Activated CD4-positive, alpha-beta T cell treated with anti-CD3 and anti-CD28 coated beads for 36 hours (primary cell): ENCODE results near the gene FXYD7. TPM values are rescaled to one million over a fixed set of nuclear protein-coding genes. Genes with fewer than 3 reads are reported as not detected.
A peak's percentile ranks its signal among the peaks of the same experiment; 100 is the strongest.
"Not testable (repeated sequence)": the region's sequence is repeated elsewhere in the genome, so short reads cannot be mapped to it uniquely, and the experiment has no call there.

ENCODE experiments used
- ATAC-seq: fragments of 200-7000 bp; cut with Tn5 transposase; one replicate; pipeline ENCODE4 v1.10.0; 2021; ENCODE audit warnings: mild to moderate bottlenecking, moderate library complexity
- CTCF ChIA-PET: fragments of 350-600 bp; sonication (Branson Sonifier 250); formaldehyde crosslinking; loops from one replicate; lab custom pipeline; 2021; ENCODE audit warnings: antibody characterized with exemption; lab: Charles Lee
- POLR2A ChIA-PET: fragments of 350-600 bp; sonication (Branson Sonifier 250); formaldehyde crosslinking; loops from one replicate; lab custom pipeline; 2021; ENCODE audit warnings: antibody characterized with exemption, inconsistent platforms; lab: Charles Lee
- DNase-seq: peaks from one replicate; pipeline ENCODE4 v3.0.0-alpha.2; 2020
- H3K27ac Mint-ChIP-seq: one replicate; pipeline ENCODE4 v1.8.0; 2021; ENCODE audit warnings: mixed read lengths
- H3K27me3 Mint-ChIP-seq: one replicate; pipeline ENCODE4 v1.8.0; 2021; ENCODE audit warnings: mixed read lengths
- H3K36me3 Mint-ChIP-seq: one replicate; pipeline ENCODE4 v1.8.0; 2021; ENCODE audit warnings: low read depth, mixed read lengths
- H3K4me1 Mint-ChIP-seq: one replicate; pipeline ENCODE4 v1.8.0; 2021; ENCODE audit warnings: mixed read lengths
- H3K4me3 Mint-ChIP-seq: one replicate; pipeline ENCODE4 v1.8.0; 2021; ENCODE audit warnings: mild to moderate bottlenecking, moderate library complexity, mixed read lengths
- H3K9me3 Mint-ChIP-seq: one replicate; pipeline ENCODE4 v1.8.0; 2021; ENCODE audit warnings: low read depth, mixed read lengths
- intact Hi-C, 2 experiments: fragments of 100-400 bp; cut with DNase I in 1 of 2; cut with micrococcal nuclease in 1 of 2; formaldehyde crosslinking; loops; one replicate each; pipeline versions ENCODE4 v1.14.2 to v1.15.1; 2022 to 2024; cut with DNase I, micrococcal nuclease
- total RNA-seq, 2 experiments: library from RNA; stranded (reverse); gene quantifications; one replicate each; pipeline ENCODE4 v1.2.3, GENCODE V29; 2021

The FXYD7 gene
- under 1 TPM; 0.41 to 0.46 TPM for total RNA-seq

DNA sequence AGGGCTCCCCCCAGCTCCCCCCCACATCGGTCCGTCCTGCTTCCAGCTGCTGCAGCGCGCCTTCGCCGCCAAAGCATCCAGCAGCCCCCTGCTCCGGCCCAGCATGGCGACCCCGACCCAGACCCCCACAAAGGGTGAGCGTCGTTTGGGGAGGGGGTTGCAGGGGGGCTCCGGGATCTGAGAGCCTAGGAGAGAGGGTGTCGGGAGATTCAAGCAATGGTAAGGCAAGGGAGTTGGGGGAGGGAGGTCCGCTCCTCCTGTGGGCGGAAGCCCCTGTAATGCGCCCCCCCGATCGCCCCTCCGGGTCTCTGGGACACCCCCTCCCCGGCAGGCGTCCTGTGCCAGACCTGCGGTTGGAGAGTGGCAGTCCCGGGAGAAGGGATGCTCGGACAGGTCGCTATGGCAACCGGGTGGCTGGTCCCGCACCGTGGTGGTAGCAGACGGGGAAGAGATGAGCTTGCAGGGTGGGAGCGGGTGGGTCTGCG is at the start of gene FXYD7:
FXYD7 (plus strand) TSS at position 25 of the 485 bp plus-strand sequence; CDS start at position 104, 79 bp downstream.
- Mint-ChIP-seq H3K27me3 (peaks cover 8% of the 10 kb centered on the region), H3K4me3 (peak within 1 kb of the TSS; percentile 75), H3K4me1 (peaks cover 31% of the 10 kb centered on the region), H3K36me3 (no peaks in the 10 kb centered on the region), H3K9me3 (no peaks in the 10 kb centered on the region), H3K27ac (peak within 1 kb of the TSS; percentile 65)
- DNase-seq (no peak), ATAC-seq (no peak)
- intact Hi-C loops = loop anchor here in 1 of 2 experiments (5.0 to 10.0 kb wide), 2 partner anchors 171 to 602 kb away; partner anchors contain the start of genes IGFLR1, LIN37, PSENEN and U2AF1L4
- ChIA-PET POLR2A (no interaction called here), CTCF (interaction anchor here (0.7 to 3.5 kb wide), 7 partner anchors 10 to 367 kb away, joined by 4 to 47 read pairs (median 5); partner anchors contain the start of gene FXYD5)

- peaks cover 4% of the 10 kb centered on the region for H3K4me1 Mint-ChIP-seq
- peaks cover 11% of the 10 kb centered on the region for H3K27me3 Mint-ChIP-seq
- ChIA-PET CTCF (interaction anchor here (0.6 to 1.8 kb wide), 2 partner anchors 27 to 31 kb away, joined by 3 to 5 read pairs; no protein-coding TSS in a partner anchor), POLR2A (no interaction called here)
- no peaks in the 10 kb centered on the region for H3K9me3 Mint-ChIP-seq
- no peaks in the 10 kb centered on the region for H3K36me3 Mint-ChIP-seq
- DNase-seq (no peak), ATAC-seq (no peak)
- intact Hi-C loops = no loop called here
- no peak overlapping the region for H3K4me3 Mint-ChIP-seq
- no peak overlapping the region for H3K27ac Mint-ChIP-seq
Observed at GRCh38 chr19:35093430-35093829, 49.6 kb upstream of the FXYD7 start.

- H3K9me3 Mint-ChIP-seq = no peaks in the 10 kb centered on the region
- no peaks in the 10 kb centered on the region for H3K36me3 Mint-ChIP-seq
- ChIA-PET POLR2A (no interaction called here), CTCF (interaction anchor here (0.6 kb wide), 1 partner anchor 31 kb away, joined by 3 read pairs; no protein-coding TSS in a partner anchor)
- peaks cover 4% of the 10 kb centered on the region for H3K4me1 Mint-ChIP-seq
- peaks cover 11% of the 10 kb centered on the region for H3K27me3 Mint-ChIP-seq
- ATAC-seq (no peak), DNase-seq (no peak)
- intact Hi-C loops = no loop called here
- no peak overlapping the region for H3K27ac Mint-ChIP-seq
- no peak overlapping the region for H3K4me3 Mint-ChIP-seq
Observed at GRCh38 chr19:35093941-35094647, 49.0 kb upstream of the FXYD7 start.

DNA sequence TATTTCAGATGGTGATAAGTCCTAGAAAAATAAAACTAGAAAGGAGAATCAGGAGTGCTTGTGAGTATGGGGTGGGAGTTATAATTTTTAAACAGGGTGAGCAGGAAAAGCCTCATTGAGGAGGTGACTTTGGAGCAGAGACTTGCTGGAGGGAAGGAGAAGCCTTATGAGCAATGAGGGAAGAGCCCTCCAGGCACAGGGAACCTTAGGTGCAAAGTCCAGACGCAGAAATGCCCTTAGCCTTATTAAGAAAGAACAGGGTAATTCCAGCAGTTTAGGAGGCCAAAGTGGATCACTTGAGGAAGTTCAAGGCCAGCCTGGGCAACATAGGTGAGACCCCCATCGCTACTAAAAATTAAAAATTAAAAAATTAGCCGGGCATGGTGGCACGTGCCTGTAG is 48.4 kb upstream of the FXYD7 start:
- H3K4me1 Mint-ChIP-seq = peaks cover 4% of the 10 kb centered on the region
- H3K4me3 Mint-ChIP-seq = no peak overlapping the region
- CTCF ChIA-PET = no interaction called here
- intact Hi-C loops = no loop called here
- no peak overlapping the region for H3K27ac Mint-ChIP-seq
- no peak for DNase-seq
- no peaks in the 10 kb centered on the region for H3K36me3 Mint-ChIP-seq
- ATAC-seq = no peak
- POLR2A ChIA-PET = no interaction called here
- no peaks in the 10 kb centered on the region for H3K9me3 Mint-ChIP-seq
- H3K27me3 Mint-ChIP-seq = peaks cover 11% of the 10 kb centered on the region

GRCh38 chr19:35095667-35096368 is 47.2 kb upstream of the FXYD7 start:
- Mint-ChIP-seq H3K36me3 (no peaks in the 10 kb centered on the region), H3K4me1 (no peaks in the 10 kb centered on the region), H3K4me3 (no peak overlapping the region), H3K9me3 (no peaks in the 10 kb centered on the region), H3K27ac (no peak overlapping the region), H3K27me3 (peaks cover 7% of the 10 kb centered on the region)
- CTCF ChIA-PET = no interaction called here
- intact Hi-C loops = no loop called here
- no peak for ATAC-seq
- DNase-seq = no peak
- POLR2A ChIA-PET = no interaction called here

- ChIA-PET CTCF (interaction anchor here (1.5 kb wide), 1 partner anchor 52 kb away, joined by 3 read pairs; no protein-coding TSS in a partner anchor), POLR2A (interaction anchor here (0.6 kb wide), 1 partner anchor 36 kb away, joined by 3 read pairs; no protein-coding TSS in a partner anchor)
- ATAC-seq (no peak), DNase-seq (no peak)
- intact Hi-C loops = no loop called here
- no peaks in the 10 kb centered on the region for H3K36me3 Mint-ChIP-seq
- no peaks in the 10 kb centered on the region for H3K9me3 Mint-ChIP-seq
- H3K4me1 Mint-ChIP-seq = no peaks in the 10 kb centered on the region
- H3K4me3 Mint-ChIP-seq = no peak overlapping the region
- no peak overlapping the region for H3K27ac Mint-ChIP-seq
- peaks cover 7% of the 10 kb centered on the region for H3K27me3 Mint-ChIP-seq
Observed at GRCh38 chr19:35098413-35099049, 44.5 kb upstream of the FXYD7 start.

DNA sequence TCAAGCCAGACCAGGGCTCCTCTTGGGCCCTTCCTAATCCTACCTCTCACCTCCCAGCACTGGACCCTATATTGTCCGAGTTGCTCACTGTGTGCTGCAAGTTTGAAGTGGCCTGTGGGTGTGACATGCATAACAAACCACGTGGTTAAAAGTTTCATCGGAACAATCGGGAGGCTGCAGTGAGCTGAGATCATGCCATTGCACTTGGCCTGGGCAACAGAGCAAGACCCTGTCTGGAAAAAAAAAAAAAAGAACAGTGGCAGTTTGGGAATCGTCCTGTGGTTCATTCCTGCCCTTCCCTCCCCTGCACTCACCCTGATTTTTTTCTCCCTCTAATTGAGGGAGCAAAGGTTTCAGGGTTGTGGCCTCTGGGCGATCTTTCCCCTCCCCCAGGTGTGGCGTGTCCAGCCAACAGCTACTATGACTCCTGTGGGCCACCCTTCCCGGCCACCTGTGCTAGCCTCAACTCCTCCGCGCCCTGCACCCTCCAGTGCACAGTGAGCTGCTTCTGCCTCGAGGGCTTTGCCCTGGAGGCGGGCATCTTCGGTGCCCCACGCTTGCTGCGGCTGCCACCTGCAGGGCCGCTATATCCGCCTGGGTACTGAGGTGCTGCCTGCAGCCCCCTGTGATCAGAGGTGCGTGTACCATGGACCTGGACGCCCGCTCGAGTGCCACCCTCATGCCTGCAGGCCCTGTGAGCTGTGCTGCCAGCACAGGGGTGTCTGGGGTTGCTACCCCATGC is 43.7 kb upstream of the FXYD7 start:
- DNase-seq (no peak), ATAC-seq (no peak)
- Mint-ChIP-seq H3K4me1 (no peaks in the 10 kb centered on the region), H3K36me3 (no peaks in the 10 kb centered on the region), H3K27ac (no peak overlapping the region), H3K4me3 (no peak overlapping the region), H3K9me3 (no peaks in the 10 kb centered on the region), H3K27me3 (peaks cover 5% of the 10 kb centered on the region)
- intact Hi-C loops = no loop called here
- CTCF ChIA-PET = interaction anchor here (0.6 to 1.5 kb wide), 4 partner anchors 9 to 500 kb away, joined by 3 to 4 read pairs (median 3); no protein-coding TSS in a partner anchor
- POLR2A ChIA-PET = no interaction called here

DNA sequence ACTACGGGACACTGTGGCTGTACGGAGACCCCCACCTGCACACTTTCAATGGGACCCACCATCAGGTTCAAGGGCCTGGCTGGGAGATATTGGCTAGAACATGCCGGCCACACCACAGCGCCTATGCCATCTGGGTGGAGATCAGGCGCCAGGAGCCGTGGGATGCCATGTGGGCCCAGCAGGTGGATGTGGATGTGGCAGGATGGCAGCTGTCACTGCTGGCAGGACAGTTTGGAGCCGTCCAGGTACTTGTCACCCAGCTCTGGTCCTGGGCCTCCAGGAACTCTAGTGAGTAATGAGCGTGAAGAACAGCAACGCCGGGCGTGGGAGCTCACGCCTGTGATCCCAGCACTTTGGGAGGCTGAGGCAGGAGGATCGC is 43.2 kb upstream of the FXYD7 start:
- POLR2A ChIA-PET = no interaction called here
- peaks cover 5% of the 10 kb centered on the region for H3K27me3 Mint-ChIP-seq
- no peak for ATAC-seq
- DNase-seq = no peak
- CTCF ChIA-PET = interaction anchor here (1.0 to 1.4 kb wide), 3 partner anchors 9 to 42 kb away, joined by 3 to 4 read pairs (median 3); no protein-coding TSS in a partner anchor
- H3K27ac Mint-ChIP-seq = no peak overlapping the region
- H3K36me3 Mint-ChIP-seq = no peaks in the 10 kb centered on the region
- intact Hi-C loops = no loop called here
- H3K4me3 Mint-ChIP-seq = no peak overlapping the region
- H3K9me3 Mint-ChIP-seq = no peaks in the 10 kb centered on the region
- H3K4me1 Mint-ChIP-seq = no peaks in the 10 kb centered on the region

DNA sequence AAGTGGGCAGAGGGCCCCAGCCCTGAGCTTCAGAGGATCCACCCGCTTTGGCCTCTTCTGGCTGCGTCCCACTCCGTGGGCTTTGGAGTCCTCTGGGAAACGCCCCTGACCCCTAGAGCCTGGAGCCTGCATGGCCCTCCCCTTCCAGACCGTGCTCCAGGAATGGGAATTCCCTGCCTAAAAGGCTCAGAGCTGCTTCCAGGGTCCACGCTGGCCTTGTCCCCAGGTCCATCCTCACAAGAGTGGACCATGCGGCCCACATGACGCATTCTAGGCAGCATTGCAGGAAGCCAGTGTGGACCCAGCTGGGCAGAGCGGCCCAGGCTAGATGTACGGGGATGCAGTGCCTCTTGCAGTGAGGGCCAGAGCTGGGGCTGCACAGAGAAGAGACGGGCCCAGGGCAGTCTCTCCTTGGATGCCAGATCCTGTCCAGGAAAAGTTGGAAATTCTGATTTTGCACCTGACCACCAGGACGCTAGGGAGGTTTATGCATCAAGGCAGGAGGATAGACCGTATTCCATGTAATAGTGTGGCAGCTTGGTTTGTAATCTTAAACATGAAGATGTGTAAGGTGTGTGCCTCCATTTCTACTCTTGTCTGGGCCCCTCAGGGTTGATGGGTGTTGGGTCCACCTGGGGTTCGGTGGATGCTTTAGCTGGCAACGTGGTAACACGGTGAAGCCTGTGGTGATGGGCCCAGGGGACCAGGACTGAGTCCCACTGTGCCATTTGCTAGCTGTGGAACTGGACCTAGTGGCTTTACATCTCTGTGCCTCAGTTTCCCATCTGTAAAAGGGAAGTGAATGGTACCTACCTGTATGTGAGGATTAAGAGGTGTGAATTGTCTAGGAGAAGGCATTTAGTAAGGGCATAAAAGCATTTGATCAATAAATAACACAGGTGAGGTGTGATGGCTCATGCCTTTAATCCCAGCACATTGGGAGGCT is 42.2 kb upstream of the FXYD7 start:
- peaks cover 2% of the 10 kb centered on the region for H3K27me3 Mint-ChIP-seq
- DNase-seq (no peak), ATAC-seq (no peak)
- no peak overlapping the region for H3K4me3 Mint-ChIP-seq
- ChIA-PET POLR2A (no interaction called here), CTCF (interaction anchor here (0.9 to 1.4 kb wide), 4 partner anchors 10 to 394 kb away, joined by 3 to 4 read pairs (median 4); no protein-coding TSS in a partner anchor)
- no peaks in the 10 kb centered on the region for H3K36me3 Mint-ChIP-seq
- H3K9me3 Mint-ChIP-seq = no peaks in the 10 kb centered on the region
- no peak overlapping the region for H3K27ac Mint-ChIP-seq
- intact Hi-C loops = no loop called here
- H3K4me1 Mint-ChIP-seq = no peaks in the 10 kb centered on the region

- H3K4me3 Mint-ChIP-seq, H3K27me3 Mint-ChIP-seq, ATAC-seq, DNase-seq, H3K27ac Mint-ChIP-seq, CTCF ChIA-PET, POLR2A ChIA-PET, H3K4me1 Mint-ChIP-seq, H3K36me3 Mint-ChIP-seq, H3K9me3 Mint-ChIP-seq, intact Hi-C loops: not testable (repeated sequence)
Observed at GRCh38 chr19:35101949-35102348, 41.1 kb upstream of the FXYD7 start.
